HG03280 (cell line): ENCODE results near the gene GJA3.

Experiments used
- ATAC-seq: cut with Tn5 transposase; IDR thresholded peaks from one replicate; pipeline ENCODE4 v1.9.1; 2021; ENCODE audit warnings: mild to moderate bottlenecking, moderate library complexity; ENCODE audit not compliant: unreplicated experiment

Gene GJA3

DNA sequence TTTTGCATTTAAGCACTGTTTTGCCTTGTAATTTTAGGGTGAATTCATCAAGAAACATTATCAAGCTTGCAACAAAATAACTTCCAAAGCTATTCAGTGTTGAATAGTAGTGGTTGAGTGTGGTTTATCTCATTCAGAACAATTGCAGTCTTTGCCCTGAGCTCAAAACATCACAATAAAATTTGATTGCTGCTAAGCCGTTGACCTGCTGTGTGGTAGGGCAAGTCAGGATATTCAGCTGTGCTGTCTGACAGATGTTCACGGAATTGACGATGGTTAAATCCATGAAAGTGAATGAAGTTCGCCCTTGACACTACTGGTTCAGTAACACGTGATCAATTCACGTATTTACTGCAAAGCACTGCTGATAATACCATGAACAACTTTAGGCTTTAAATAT lies 66.9 kb downstream of the GJA3 start:
- no peak for ATAC-seq

DNA sequence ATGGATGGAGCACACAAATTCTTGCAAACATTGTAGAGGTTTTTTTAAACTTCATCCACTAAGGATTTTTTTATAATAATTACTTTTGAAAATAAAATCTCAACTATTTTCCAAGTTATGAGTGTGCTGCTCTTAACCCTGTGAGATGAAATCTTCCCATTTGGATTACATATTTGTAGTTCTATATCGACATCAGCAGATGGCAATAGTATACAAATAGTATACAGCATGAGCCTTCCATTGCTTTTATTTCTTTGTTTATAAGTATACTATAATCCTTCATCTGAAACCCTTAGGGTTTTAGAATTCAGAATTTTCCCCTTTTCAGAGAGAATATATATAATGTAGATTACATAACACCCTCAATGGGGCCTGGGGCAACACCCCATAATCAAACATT lies 70.5 kb downstream of the GJA3 start:
- no peak for ATAC-seq
